GM23338 (cell line): ENCODE results near the gene FANK1.

ENCODE experiments used
- EZH2 ChIP-seq: fragments of 200-600 bp; sonication (generic); IDR thresholded peaks from one replicate; pipeline ENCODE4 v1.8.0; 2017; ENCODE audit warnings: antibody characterized with exemption, mild to moderate bottlenecking, low read depth; ENCODE audit not compliant: unreplicated experiment
- JUNB ChIP-seq: IDR thresholded peaks from one replicate; pipeline ENCODE4 v1.6.1; 2016; ENCODE audit warnings: antibody characterized with exemption; ENCODE audit not compliant: unreplicated experiment
- NANOG ChIP-seq: IDR thresholded peaks from 2 replicates; pipeline ENCODE4 v1.6.1; 2016; ENCODE audit warnings: antibody characterized with exemption, borderline replicate concordance
- POLR2AphosphoS5 ChIP-seq: IDR thresholded peaks from 2 replicates; pipeline ENCODE4 v1.6.1; 2016; ENCODE audit warnings: antibody characterized with exemption, low read depth
- TF ChIP-seq, protein P1 (sequence below), 2 experiments: fragments of 200-600 bp in 1 of 2; sonication (generic) in 1 of 2; conservative IDR thresholded peaks; 2 replicates each; pipeline versions ENCODE4 v1.5.1 to v1.6.1; 2016 to 2017; ENCODE audit warnings: antibody characterized with exemption in 2 of 2, low read depth in 2 of 2, mild to moderate bottlenecking in 2 of 2, moderate library complexity in 1 of 2
- TF ChIP-seq, protein P2 (sequence below): fragments of 250-450 bp; sonication (Bioruptor Pico); IDR thresholded peaks from 2 replicates; pipeline ENCODE4 v1.5.0; 2020; ENCODE audit warnings: mild to moderate bottlenecking, moderate library complexity
- TF ChIP-seq, protein P3 (sequence below): IDR thresholded peaks from 2 replicates; pipeline ENCODE4 v1.6.1; 2016; ENCODE audit warnings: antibody characterized with exemption

DNA sequence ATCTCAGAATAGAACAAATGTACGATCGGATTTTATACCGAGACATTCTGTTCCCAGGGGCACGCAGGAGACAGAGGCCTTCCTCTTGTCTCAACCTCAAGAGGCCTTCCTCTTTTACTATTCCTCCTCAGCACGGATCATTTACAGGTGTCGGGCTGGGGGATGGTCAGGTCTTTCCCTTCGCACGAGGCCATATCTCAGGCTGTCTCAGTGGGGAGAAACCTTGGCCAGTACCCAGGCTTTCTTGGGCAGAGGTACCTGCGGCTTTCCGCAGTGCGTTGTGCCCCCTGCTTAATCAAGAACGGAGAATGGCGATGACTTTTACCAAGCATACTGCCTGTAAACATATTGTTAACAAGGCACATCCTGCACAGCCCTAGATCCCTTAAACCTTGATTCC lies 44.2 kb downstream of the FANK1 start:
- TF ChIP-seq POLR2AphosphoS5 = no peak
- TF ChIP-seq EZH2 = no peak
- TF ChIP-seq, protein P1, sequence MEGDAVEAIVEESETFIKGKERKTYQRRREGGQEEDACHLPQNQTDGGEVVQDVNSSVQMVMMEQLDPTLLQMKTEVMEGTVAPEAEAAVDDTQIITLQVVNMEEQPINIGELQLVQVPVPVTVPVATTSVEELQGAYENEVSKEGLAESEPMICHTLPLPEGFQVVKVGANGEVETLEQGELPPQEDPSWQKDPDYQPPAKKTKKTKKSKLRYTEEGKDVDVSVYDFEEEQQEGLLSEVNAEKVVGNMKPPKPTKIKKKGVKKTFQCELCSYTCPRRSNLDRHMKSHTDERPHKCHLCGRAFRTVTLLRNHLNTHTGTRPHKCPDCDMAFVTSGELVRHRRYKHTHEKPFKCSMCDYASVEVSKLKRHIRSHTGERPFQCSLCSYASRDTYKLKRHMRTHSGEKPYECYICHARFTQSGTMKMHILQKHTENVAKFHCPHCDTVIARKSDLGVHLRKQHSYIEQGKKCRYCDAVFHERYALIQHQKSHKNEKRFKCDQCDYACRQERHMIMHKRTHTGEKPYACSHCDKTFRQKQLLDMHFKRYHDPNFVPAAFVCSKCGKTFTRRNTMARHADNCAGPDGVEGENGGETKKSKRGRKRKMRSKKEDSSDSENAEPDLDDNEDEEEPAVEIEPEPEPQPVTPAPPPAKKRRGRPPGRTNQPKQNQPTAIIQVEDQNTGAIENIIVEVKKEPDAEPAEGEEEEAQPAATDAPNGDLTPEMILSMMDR (conservative IDR thresholded peaks at IDR 0.05; ENCODE audit: low read depth in 2 of 2) = no peak
- TF ChIP-seq, protein P2, sequence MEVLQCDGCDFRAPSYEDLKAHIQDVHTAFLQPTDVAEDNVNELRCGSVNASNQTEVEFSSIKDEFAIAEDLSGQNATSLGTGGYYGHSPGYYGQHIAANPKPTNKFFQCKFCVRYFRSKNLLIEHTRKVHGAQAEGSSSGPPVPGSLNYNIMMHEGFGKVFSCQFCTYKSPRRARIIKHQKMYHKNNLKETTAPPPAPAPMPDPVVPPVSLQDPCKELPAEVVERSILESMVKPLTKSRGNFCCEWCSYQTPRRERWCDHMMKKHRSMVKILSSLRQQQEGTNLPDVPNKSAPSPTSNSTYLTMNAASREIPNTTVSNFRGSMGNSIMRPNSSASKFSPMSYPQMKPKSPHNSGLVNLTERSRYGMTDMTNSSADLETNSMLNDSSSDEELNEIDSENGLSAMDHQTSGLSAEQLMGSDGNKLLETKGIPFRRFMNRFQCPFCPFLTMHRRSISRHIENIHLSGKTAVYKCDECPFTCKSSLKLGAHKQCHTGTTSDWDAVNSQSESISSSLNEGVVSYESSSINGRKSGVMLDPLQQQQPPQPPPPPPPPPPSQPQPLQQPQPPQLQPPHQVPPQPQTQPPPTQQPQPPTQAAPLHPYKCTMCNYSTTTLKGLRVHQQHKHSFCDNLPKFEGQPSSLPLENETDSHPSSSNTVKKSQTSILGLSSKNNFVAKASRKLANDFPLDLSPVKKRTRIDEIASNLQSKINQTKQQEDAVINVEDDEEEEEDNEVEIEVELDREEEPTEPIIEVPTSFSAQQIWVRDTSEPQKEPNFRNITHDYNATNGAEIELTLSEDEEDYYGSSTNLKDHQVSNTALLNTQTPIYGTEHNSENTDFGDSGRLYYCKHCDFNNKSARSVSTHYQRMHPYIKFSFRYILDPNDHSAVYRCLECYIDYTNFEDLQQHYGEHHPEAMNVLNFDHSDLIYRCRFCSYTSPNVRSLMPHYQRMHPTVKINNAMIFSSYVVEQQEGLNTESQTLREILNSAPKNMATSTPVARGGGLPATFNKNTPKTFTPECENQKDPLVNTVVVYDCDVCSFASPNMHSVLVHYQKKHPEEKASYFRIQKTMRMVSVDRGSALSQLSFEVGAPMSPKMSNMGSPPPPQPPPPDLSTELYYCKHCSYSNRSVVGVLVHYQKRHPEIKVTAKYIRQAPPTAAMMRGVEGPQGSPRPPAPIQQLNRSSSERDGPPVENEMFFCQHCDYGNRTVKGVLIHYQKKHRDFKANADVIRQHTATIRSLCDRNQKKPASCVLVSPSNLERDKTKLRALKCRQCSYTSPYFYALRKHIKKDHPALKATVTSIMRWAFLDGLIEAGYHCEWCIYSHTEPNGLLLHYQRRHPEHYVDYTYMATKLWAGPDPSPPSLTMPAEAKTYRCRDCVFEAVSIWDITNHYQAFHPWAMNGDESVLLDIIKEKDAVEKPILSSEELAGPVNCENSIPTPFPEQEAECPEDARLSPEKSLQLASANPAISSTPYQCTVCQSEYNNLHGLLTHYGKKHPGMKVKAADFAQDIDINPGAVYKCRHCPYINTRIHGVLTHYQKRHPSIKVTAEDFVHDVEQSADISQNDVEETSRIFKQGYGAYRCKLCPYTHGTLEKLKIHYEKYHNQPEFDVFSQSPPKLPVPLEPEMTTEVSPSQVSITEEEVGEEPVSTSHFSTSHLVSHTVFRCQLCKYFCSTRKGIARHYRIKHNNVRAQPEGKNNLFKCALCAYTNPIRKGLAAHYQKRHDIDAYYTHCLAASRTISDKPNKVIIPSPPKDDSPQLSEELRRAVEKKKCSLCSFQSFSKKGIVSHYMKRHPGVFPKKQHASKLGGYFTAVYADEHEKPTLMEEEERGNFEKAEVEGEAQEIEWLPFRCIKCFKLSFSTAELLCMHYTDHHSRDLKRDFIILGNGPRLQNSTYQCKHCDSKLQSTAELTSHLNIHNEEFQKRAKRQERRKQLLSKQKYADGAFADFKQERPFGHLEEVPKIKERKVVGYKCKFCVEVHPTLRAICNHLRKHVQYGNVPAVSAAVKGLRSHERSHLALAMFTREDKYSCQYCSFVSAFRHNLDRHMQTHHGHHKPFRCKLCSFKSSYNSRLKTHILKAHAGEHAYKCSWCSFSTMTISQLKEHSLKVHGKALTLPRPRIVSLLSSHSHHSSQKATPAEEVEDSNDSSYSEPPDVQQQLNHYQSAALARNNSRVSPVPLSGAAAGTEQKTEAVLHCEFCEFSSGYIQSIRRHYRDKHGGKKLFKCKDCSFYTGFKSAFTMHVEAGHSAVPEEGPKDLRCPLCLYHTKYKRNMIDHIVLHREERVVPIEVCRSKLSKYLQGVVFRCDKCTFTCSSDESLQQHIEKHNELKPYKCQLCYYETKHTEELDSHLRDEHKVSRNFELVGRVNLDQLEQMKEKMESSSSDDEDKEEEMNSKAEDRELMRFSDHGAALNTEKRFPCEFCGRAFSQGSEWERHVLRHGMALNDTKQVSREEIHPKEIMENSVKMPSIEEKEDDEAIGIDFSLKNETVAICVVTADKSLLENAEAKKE = no peak
- TF ChIP-seq, protein P3, sequence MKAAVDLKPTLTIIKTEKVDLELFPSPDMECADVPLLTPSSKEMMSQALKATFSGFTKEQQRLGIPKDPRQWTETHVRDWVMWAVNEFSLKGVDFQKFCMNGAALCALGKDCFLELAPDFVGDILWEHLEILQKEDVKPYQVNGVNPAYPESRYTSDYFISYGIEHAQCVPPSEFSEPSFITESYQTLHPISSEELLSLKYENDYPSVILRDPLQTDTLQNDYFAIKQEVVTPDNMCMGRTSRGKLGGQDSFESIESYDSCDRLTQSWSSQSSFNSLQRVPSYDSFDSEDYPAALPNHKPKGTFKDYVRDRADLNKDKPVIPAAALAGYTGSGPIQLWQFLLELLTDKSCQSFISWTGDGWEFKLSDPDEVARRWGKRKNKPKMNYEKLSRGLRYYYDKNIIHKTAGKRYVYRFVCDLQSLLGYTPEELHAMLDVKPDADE = no peak
- TF ChIP-seq JUNB = no peak
- no peak for TF ChIP-seq NANOG
